ENCODE data around the gene USP28. TPM values are rescaled to one million over a fixed set of nuclear protein-coding genes. Genes with fewer than 3 reads are reported as not detected.

USP28 gene
- total RNA-seq, 2 experiments from 2014 or later: 7.9 to 9.4 TPM

- TF ChIP-seq, protein P1, sequence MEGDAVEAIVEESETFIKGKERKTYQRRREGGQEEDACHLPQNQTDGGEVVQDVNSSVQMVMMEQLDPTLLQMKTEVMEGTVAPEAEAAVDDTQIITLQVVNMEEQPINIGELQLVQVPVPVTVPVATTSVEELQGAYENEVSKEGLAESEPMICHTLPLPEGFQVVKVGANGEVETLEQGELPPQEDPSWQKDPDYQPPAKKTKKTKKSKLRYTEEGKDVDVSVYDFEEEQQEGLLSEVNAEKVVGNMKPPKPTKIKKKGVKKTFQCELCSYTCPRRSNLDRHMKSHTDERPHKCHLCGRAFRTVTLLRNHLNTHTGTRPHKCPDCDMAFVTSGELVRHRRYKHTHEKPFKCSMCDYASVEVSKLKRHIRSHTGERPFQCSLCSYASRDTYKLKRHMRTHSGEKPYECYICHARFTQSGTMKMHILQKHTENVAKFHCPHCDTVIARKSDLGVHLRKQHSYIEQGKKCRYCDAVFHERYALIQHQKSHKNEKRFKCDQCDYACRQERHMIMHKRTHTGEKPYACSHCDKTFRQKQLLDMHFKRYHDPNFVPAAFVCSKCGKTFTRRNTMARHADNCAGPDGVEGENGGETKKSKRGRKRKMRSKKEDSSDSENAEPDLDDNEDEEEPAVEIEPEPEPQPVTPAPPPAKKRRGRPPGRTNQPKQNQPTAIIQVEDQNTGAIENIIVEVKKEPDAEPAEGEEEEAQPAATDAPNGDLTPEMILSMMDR (IDR thresholded peaks at IDR 0.05): no peak
- ATAC-seq (ENCODE audit: poor library complexity): peak; percentile 40
- Mint-ChIP-seq H3K27me3 (no peaks in the 10 kb centered on the region), H3K36me3 (ENCODE audit: low read depth) (peaks cover 9% of the 10 kb centered on the region), H3K27ac (peak overlapping the region; percentile 80), H3K4me3 (peak overlapping the region; percentile 92), H3K9me3 (peaks cover 2% of the 10 kb centered on the region), H3K4me1 (ENCODE audit: low read depth) (peaks cover 54% of the 10 kb centered on the region)
- intact Hi-C loops (cut with DNase I, micrococcal nuclease): loop anchor here in 1 of 2 experiments (2.0 to 10.0 kb wide), 5 partner anchors 102 to 1582 kb away; partner anchors contain the start of genes C11orf71, RBM7 and ZW10
- Histone ChIP-seq H3K27ac (ENCODE audit: low read depth in 1 of 2, low read length in 2 of 2) (peak overlapping the region; percentile 46 to 65), H3K4me1 (ENCODE audit: insufficient read depth, low read length) (peaks cover 19% of the 10 kb centered on the region), H3K9me3 (ENCODE audit: control insufficient read depth in 1 of 2, insufficient read depth in 1 of 2, low read length in 2 of 2) (peaks cover 0 to 5% of the 10 kb centered on the region in 2 experiments), H3K4me3 (ENCODE audit: low read length) (peak overlapping the region; percentile 89), H3K27me3 (ENCODE audit: control insufficient read depth in 1 of 2, insufficient read depth in 2 of 2, low read length in 2 of 2) (no peaks in the 10 kb centered on the region), H3K36me3 (ENCODE audit: insufficient read depth, low read length) (no peaks in the 10 kb centered on the region)
- DNase-seq: peak in 2 of 14 experiments; percentile 16 to 52
- ChIA-PET POLR2A (interaction anchor here (0.6 to 1.1 kb wide), 3 partner anchors 101 to 551 kb away, joined by 3 read pairs; partner anchors contain the start of gene ZW10), CTCF (interaction anchor here (0.6 kb wide), 1 partner anchor 1761 kb away, joined by 3 read pairs; no protein-coding TSS in a partner anchor)
Observed at GRCh38 chr11:113874581-113875233, 665 bp downstream of the USP28 start.

DNA sequence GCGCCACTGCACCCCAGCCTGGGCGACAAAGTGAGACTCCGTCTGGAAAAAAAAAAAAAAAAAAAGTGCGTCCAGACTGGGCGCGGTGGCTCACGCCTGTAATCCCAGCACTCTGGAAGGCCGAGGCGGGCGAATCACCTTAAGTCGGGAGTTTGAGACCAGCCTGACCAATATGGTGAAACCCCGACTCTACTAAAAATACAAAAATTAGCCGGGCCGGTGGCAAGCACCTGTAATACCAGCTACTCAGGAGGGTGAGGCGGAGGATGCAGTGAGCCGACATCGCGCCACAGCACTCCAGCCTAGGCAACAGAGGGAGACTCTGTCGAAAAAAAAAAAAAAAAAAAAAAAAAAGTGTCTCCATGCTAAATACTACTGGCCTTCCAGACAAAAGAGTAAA lies 1.3 kb downstream of the USP28 start:
- Histone ChIP-seq H3K36me3 (ENCODE audit: insufficient read depth, low read length) (no peaks in the 10 kb centered on the region), H3K27ac (ENCODE audit: low read depth in 1 of 2, low read length in 2 of 2) (no peak overlapping the region), H3K27me3 (ENCODE audit: control insufficient read depth in 1 of 2, insufficient read depth in 2 of 2, low read length in 2 of 2) (no peaks in the 10 kb centered on the region), H3K9me3 (ENCODE audit: control insufficient read depth in 1 of 2, insufficient read depth in 1 of 2, low read length in 2 of 2) (no peaks in the 10 kb centered on the region), H3K4me3 (ENCODE audit: low read length) (peak overlapping the region; percentile 89), H3K4me1 (ENCODE audit: insufficient read depth, low read length) (peaks cover 19% of the 10 kb centered on the region)
- Mint-ChIP-seq H3K9me3 (peaks cover 2% of the 10 kb centered on the region), H3K4me1 (ENCODE audit: low read depth) (peaks cover 54% of the 10 kb centered on the region), H3K27me3 (no peaks in the 10 kb centered on the region), H3K36me3 (ENCODE audit: low read depth) (peaks cover 9% of the 10 kb centered on the region), H3K27ac (peak overlapping the region; percentile 80), H3K4me3 (peak overlapping the region; percentile 92)
- intact Hi-C loops (cut with DNase I, micrococcal nuclease): loop anchor here in 1 of 2 experiments (2.0 to 10.0 kb wide), 3 partner anchors 101 to 527 kb away; partner anchors contain the start of genes C11orf71, RBM7 and ZW10
- TF ChIP-seq, protein P1 (IDR thresholded peaks at IDR 0.05): no peak
- peak in 1 of 14 experiments; percentile 22 for DNase-seq
- CTCF ChIA-PET: no interaction called here
- ATAC-seq (ENCODE audit: poor library complexity): no peak
- POLR2A ChIA-PET: no interaction called here

- peak overlapping the region; percentile 92 for H3K4me3 Mint-ChIP-seq
- peaks cover 54% of the 10 kb centered on the region for H3K4me1 Mint-ChIP-seq (ENCODE audit: low read depth)
- CTCF ChIA-PET: no interaction called here
- H3K27me3 ChIP-seq (ENCODE audit: control insufficient read depth in 1 of 2, insufficient read depth in 2 of 2, low read length in 2 of 2): no peaks in the 10 kb centered on the region
- no peak for ATAC-seq (ENCODE audit: poor library complexity)
- no peak overlapping the region for H3K4me3 ChIP-seq (ENCODE audit: low read length)
- no peaks in the 10 kb centered on the region for H3K36me3 ChIP-seq (ENCODE audit: insufficient read depth, low read length)
- no peaks in the 10 kb centered on the region for H3K9me3 ChIP-seq (ENCODE audit: control insufficient read depth in 1 of 2, insufficient read depth in 1 of 2, low read length in 2 of 2)
- TF ChIP-seq, protein P1 (IDR thresholded peaks at IDR 0.05): no peak
- peaks cover 19% of the 10 kb centered on the region for H3K4me1 ChIP-seq (ENCODE audit: insufficient read depth, low read length)
- no peak for DNase-seq
- H3K36me3 Mint-ChIP-seq (ENCODE audit: low read depth): peaks cover 9% of the 10 kb centered on the region
- peak overlapping the region; percentile 8 for H3K27ac Mint-ChIP-seq
- H3K27me3 Mint-ChIP-seq: no peaks in the 10 kb centered on the region
- intact Hi-C loops (cut with DNase I, micrococcal nuclease): loop anchor here in 1 of 2 experiments (10.0 kb wide), 1 partner anchor 292 kb away; no protein-coding TSS in a partner anchor
- POLR2A ChIA-PET: no interaction called here
- no peak overlapping the region for H3K27ac ChIP-seq (ENCODE audit: low read depth in 1 of 2, low read length in 2 of 2)
- no peaks in the 10 kb centered on the region for H3K9me3 Mint-ChIP-seq
Observed at GRCh38 chr11:113873236-113873626, 2.1 kb downstream of the USP28 start.

All from CD4-positive, alpha-beta T cell (primary cell).